GM20431 (cell line): ENCODE results near the gene MS4A10.

Source experiments
- in situ Hi-C: fragments of 300-500 bp; cut with MseI, MboI; formaldehyde crosslinking; loops from one replicate; pipeline ENCODE4 v1.15.0; 2020; ENCODE audit warnings: low sequenced_read_pairs; ENCODE audit not compliant: unreplicated experiment

Gene MS4A10

GRCh38 chr11:60764879-60765278 is 20.3 kb upstream of the MS4A10 start:
- in situ Hi-C loops, result no loop called here

GRCh38 chr11:60765355-60765754 is 19.8 kb upstream of the MS4A10 start:
- in situ Hi-C loops, result no loop called here

- in situ Hi-C loops, result no loop called here
Measured at GRCh38 chr11:60766547-60766946, 18.6 kb upstream of the MS4A10 start.

- in situ Hi-C loops, result no loop called here
Measured at GRCh38 chr11:60767388-60767811, 17.7 kb upstream of the MS4A10 start.

- in situ Hi-C loops, result no loop called here
Measured at GRCh38 chr11:60768202-60768601, 16.9 kb upstream of the MS4A10 start.

GRCh38 chr11:60769273-60769672 is 15.9 kb upstream of the MS4A10 start:
- in situ Hi-C loops, result no loop called here

GRCh38 chr11:60769811-60770210 is 15.3 kb upstream of the MS4A10 start:
- in situ Hi-C loops, result no loop called here

- in situ Hi-C loops, result no loop called here
Measured at GRCh38 chr11:60771146-60771545, 14.0 kb upstream of the MS4A10 start.

GRCh38 chr11:60771879-60772525 is 13.1 kb upstream of the MS4A10 start:
- in situ Hi-C loops, result no loop called here

- in situ Hi-C loops, result no loop called here
Measured at GRCh38 chr11:60772666-60773065, 12.5 kb upstream of the MS4A10 start.

- in situ Hi-C loops, result no loop called here
Measured at GRCh38 chr11:60774726-60775125, 10.4 kb upstream of the MS4A10 start.

GRCh38 chr11:60775420-60775961 is 9.6 kb upstream of the MS4A10 start:
- in situ Hi-C loops, result no loop called here

GRCh38 chr11:60776167-60776566 is 9.0 kb upstream of the MS4A10 start:
- in situ Hi-C loops, result no loop called here

- in situ Hi-C loops, result no loop called here
Measured at GRCh38 chr11:60777106-60777505, 8.0 kb upstream of the MS4A10 start.

- in situ Hi-C loops, result no loop called here
Measured at GRCh38 chr11:60777572-60777971, 7.6 kb upstream of the MS4A10 start.

- in situ Hi-C loops, result no loop called here
Measured at GRCh38 chr11:60780065-60780464, 5.1 kb upstream of the MS4A10 start.

- in situ Hi-C loops, result no loop called here
Measured at GRCh38 chr11:60780774-60781173, 4.4 kb upstream of the MS4A10 start.

GRCh38 chr11:60781286-60781980 is 3.7 kb upstream of the MS4A10 start:
- in situ Hi-C loops, result no loop called here

GRCh38 chr11:60781981-60782316 is 3.2 kb upstream of the MS4A10 start:
- in situ Hi-C loops, result no loop called here

GRCh38 chr11:60782393-60783140 is 2.6 kb upstream of the MS4A10 start:
- in situ Hi-C loops, result no loop called here

- in situ Hi-C loops, result no loop called here
Measured at GRCh38 chr11:60783141-60783484, 2.0 kb upstream of the MS4A10 start.
